LNCaP clone FGC (cell line): ENCODE data around the gene TIGAR.

ENCODE experiments used
- DNase-seq: peaks from one replicate; pipeline ENCODE4 v3.0.0-alpha.2; 2011; ENCODE audit warnings: low read depth
- H3K4me3 ChIP-seq: 2 replicates; pipeline ENCODE4 v1.5.1; 2011; ENCODE audit warnings: mild to moderate bottlenecking, low read depth, low read length, control low read depth
- TF ChIP-seq, protein P1 (sequence below): IDR thresholded peaks from 2 replicates; pipeline ENCODE4 v1.5.1; 2012; ENCODE audit warnings: mild to moderate bottlenecking; ENCODE audit not compliant: control insufficient read depth, insufficient read depth; ENCODE audit errors: extremely low read depth

The TIGAR gene

DNA sequence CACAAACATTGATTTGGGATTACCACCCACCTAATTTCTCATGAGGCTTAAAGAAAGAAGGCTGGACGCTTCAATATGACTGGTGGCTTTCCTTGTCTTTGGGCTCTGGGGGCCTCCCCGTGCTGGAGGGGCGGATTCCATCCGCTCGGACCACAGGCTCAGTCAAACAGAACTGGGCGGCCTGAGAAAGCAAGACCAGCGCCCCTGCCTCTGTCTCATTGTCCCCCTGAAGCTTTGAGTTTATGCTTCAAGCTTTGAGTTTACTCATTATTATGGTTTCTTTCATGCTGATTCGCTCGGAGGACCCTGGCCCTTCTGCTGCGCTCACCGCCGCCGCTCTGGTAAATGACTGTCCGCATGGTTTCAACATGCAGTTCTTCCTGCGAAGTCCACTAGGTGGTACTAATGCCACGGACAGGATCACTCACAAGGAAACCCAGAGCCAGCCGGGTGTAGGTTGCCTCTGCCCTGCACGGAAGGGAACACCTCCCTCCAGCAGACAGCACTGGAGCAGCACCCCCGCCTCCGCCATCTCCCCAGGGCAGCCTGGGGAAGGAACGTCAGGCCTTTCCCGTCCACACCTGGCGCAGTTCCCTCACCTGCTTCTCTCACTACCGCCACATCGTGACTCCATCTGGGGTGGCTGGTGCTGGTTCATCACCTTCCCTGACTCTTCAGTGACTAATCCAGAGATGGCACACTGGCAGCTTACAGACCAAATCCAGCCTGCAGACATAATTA lies 13.2 kb upstream of the TIGAR start:
- peak; percentile 63 for DNase-seq
- H3K4me3 ChIP-seq: no peak overlapping the region
- TF ChIP-seq, protein P1, sequence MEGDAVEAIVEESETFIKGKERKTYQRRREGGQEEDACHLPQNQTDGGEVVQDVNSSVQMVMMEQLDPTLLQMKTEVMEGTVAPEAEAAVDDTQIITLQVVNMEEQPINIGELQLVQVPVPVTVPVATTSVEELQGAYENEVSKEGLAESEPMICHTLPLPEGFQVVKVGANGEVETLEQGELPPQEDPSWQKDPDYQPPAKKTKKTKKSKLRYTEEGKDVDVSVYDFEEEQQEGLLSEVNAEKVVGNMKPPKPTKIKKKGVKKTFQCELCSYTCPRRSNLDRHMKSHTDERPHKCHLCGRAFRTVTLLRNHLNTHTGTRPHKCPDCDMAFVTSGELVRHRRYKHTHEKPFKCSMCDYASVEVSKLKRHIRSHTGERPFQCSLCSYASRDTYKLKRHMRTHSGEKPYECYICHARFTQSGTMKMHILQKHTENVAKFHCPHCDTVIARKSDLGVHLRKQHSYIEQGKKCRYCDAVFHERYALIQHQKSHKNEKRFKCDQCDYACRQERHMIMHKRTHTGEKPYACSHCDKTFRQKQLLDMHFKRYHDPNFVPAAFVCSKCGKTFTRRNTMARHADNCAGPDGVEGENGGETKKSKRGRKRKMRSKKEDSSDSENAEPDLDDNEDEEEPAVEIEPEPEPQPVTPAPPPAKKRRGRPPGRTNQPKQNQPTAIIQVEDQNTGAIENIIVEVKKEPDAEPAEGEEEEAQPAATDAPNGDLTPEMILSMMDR: peak; percentile 79

DNA sequence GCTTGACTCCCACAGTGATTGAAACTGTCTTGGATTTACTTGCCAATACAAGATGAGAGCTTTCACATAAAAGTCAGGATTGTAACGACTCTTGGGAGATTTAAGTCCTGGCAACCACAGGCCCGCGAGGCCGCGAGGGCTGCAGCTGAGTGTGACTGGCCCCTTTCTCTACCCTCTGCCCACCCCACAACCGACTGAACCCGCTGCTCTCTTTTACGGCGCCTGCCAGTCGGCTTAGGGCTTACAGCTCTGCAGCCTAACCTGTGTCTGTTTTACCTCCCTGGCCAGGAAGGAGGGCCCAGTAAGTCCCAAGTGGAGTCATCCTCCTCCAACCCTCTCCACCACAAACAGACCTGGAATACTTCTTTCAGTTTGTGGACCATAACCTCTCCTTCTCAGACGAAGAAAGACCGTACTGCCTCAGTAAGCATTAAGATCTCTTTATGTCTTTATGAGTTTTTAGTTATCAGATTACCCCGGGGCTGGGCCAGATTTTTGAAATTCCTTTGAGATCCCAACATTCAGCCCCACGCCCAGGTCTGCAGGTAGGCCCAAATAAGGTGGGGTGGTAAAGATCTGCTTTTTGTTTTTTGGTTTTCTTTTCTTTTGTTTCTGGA lies 12.6 kb upstream of the TIGAR start:
- no peak for DNase-seq
- H3K4me3 ChIP-seq: no peak overlapping the region
- TF ChIP-seq, protein P1: no peak

DNA sequence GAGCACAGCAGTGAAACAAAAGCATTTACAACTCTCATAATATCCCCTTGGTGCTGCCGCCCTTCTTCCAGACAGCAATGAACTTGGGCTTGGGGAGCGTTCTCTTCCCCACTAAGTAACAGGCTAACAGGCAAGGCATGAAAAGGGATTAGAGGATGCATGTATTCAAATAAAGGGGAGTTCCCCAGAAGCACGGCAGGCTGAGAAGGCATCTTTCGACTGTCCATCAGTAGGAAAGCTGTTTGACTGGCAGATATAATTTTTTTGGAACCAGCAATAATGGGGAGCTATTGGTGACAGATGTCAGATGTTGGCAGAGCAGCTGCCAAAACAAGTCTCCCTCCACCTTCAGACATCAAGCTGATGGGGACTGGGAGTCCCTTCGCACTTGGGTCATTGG lies 9.2 kb upstream of the TIGAR start:
- H3K4me3 ChIP-seq: no peak overlapping the region
- DNase-seq: no peak
- TF ChIP-seq, protein P1: no peak

DNA sequence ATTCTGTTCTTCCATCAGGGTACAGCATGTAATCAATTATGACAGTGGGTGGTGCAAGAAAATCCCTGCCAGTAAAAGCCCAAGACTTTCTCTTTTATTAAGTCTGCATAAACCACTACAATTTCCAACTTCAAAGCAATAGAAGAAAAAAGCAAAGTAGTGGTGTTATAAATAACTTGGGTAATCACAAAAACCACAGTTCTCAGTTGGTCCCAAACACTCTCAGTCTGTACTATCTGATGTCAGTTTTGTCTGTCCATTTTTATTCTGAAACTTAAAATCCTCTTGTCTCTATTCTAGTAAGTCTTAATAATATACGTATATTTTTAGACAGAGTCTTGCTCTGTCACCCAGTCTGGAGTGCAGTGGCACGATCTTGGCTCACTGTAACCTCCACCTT lies 8.8 kb upstream of the TIGAR start:
- H3K4me3 ChIP-seq: no peak overlapping the region
- no peak for DNase-seq
- TF ChIP-seq, protein P1: no peak

DNA sequence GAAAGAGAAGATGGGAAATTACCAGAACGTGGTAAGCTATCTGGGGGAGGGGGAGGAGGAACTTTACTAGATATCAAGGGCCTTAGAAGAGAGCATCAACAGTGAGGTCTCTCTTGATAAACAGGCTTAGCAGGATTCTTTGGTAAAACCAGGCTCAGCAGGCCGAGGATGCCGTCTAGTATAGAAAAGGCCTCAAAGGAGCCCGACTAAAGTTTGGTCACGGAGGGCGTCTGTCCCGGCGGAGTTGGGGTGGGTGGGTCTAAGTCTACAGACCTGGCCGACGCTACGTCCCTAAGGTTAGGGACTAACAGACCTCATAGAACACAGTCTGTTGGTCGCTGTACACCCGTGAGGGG lies 538 bp upstream of the TIGAR start:
- DNase-seq: peak; percentile 22
- peak overlapping the region; percentile 89 for H3K4me3 ChIP-seq
- TF ChIP-seq, protein P1: no peak

DNA sequence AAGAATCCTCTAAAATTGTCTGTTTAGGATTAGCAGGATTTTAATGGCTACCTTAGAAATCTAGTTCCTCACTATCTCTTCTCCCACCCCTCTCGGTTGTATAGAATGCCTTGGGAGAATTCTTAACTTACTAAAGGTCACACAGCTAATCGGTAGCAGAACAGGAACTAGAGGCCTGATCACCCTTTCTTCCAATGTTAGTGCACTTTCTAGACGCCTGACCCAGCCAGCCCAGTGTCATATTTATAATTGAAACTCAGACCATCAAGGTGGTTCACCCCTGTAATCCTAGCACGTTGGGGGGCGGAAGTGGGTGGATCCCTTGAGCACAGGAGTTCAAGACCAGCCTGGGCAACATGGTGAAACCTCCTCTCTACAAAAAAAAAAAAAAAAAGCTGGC lies 1.7 kb downstream of the TIGAR start:
- DNase-seq: no peak
- TF ChIP-seq, protein P1: no peak
- H3K4me3 ChIP-seq: no peak overlapping the region

DNA sequence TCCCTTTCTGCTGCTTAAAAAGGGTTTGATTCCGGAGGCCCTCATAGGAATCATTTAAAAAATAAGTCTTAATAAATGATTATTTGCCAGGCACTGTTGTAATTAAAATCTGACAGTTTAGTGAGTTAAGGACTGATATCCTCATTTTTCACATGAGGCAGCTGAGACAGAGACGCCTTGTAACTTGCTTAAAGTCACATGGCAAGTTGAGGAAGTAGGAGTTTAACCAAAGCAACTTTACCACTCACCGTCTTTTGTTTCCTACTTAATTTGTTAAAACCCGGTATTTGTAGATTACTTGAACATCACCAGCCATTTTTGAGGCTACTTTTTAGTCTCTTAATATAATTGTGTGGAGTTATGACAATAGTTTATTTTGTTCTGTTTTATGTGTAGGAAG lies 2.4 kb downstream of the TIGAR start:
- H3K4me3 ChIP-seq: no peak overlapping the region
- DNase-seq: no peak
- TF ChIP-seq, protein P1: no peak
